Stomach (tissue), 9 donors: ENCODE measurements around the gene ATG4B. TPM values are rescaled to one million over a fixed set of nuclear protein-coding genes. Genes with fewer than 3 reads are reported as not detected.

Source experiments
- DNase-seq, 2 donors: peaks; one replicate each; pipeline versions ENCODE4 v3.0.0 to v3.0.0-alpha.2; 2013 to 2019
- H3K27ac ChIP-seq, 5 donors: fragments of 200-600 bp in 4 of 5; sonication (generic) in 4 of 5; one replicate each; pipeline ENCODE4 v1.5.1; 2013 to 2019; ENCODE audit warnings: mild to moderate bottlenecking in 1 of 5, moderate library complexity in 1 of 5
- H3K27me3 ChIP-seq, 3 donors: fragments of 200-600 bp; sonication (generic); one replicate each; pipeline ENCODE4 v1.5.1; 2017 to 2019; ENCODE audit warnings: mixed run types in 1 of 3
- H3K36me3 ChIP-seq, 4 donors: fragments of 200-600 bp; sonication (generic); 1 replicate in 3 of 4; 2 replicates in 1 of 4; pipeline ENCODE4 v1.5.1; 2016 to 2019
- H3K4me1 ChIP-seq, 4 donors: fragments of 200-600 bp; sonication (generic); one replicate each; pipeline ENCODE4 v1.5.1; 2016 to 2019
- H3K4me3 ChIP-seq, 4 donors: fragments of 200-600 bp; sonication (generic) in 3 of 4; one replicate each; pipeline ENCODE4 v1.5.1; 2016 to 2019; ENCODE audit warnings: mild to moderate bottlenecking in 1 of 4
- H3K9me3 ChIP-seq, 4 donors: fragments of 200-600 bp; sonication (generic); one replicate each; pipeline ENCODE4 v1.5.1; 2016 to 2019
- EP300 ChIP-seq: sonication (generic); formaldehyde crosslinking; IDR thresholded peaks from one replicate; pipeline ENCODE4 v1.6.1; 2017; ENCODE audit warnings: antibody characterized with exemption
- POLR2A ChIP-seq, 4 donors: fragments of 450-650 bp; IDR thresholded peaks; one replicate each; pipeline ENCODE4 v1.6.1; 2016; ENCODE audit warnings: antibody characterized with exemption in 4 of 4, control low read depth in 2 of 4, mild to moderate bottlenecking in 1 of 4, moderate library complexity in 1 of 4
- POLR2AphosphoS5 ChIP-seq, 3 donors: sonication (generic); formaldehyde crosslinking; IDR thresholded peaks; one replicate each; pipeline ENCODE4 v1.6.1; 2016; ENCODE audit warnings: antibody characterized with exemption in 3 of 3
- WGBS, 5 donors: extraction: QIAGEN DNeasy Blood & Tissue Kit in 3 of 5; methylation state at CpG; one replicate each; pipeline versions ENCODE4 v1.1.5 to v1.1.7; 2013 to 2018; 5-methylcytosine and 5-hydroxymethylcytosine counted together
- intact Hi-C: fragments of 100-400 bp; cut with DNase I; formaldehyde crosslinking; loops from one replicate; pipeline ENCODE4 v1.15.1; 2023; ENCODE audit warnings: low total_unique reads
- polyA plus RNA-seq, 3 donors: library from polyadenylated mRNA; stranded (reverse); fragments of 200-250 nt; gene quantifications; one replicate each; pipeline ENCODE4 v1.2.3, GENCODE V29; 2013
- total RNA-seq, 5 donors: library from RNA; depleted of rRNA; stranded (reverse); fragments of >200 nt; gene quantifications; one replicate each; pipeline versions ENCODE4 v1.1.0 to v1.2.3, GENCODE V29; 2014 to 2016
- TF ChIP-seq, protein P1 (sequence below), 7 experiments: fragments of 450-650 bp in 4 of 7; fragments of 200-600 bp in 3 of 7; sonication (generic) in 3 of 7; IDR thresholded peaks; one replicate each; pipeline ENCODE4 v1.5.1; 2016 to 2019; ENCODE audit warnings: antibody characterized with exemption in 7 of 7, control low read depth in 2 of 7, mild to moderate bottlenecking in 1 of 7
- donor health status: healthy with polysubstance abuse.
- donor health status: Bipolar disorder and iron deficiency.
- donor health status: healthy.

The ATG4B gene
- total and polyA plus RNA-seq, 8 donors: 31.5 to 162 (median 61.2) TPM

- H3K4me3 ChIP-seq: peak overlapping the region; percentile 88 to 100 (median 98)
- peaks cover 35 to 72% (median 52%) of the 10 kb centered on the region in 4 donors for H3K4me1 ChIP-seq
- H3K27ac ChIP-seq: peak overlapping the region; percentile 94 to 100 (median 100)
- H3K9me3 ChIP-seq: no peaks in the 10 kb centered on the region
- TF ChIP-seq EP300: no peak
- no peak for TF ChIP-seq POLR2AphosphoS5 (IDR thresholded peaks at IDR 0.05)
- TF ChIP-seq POLR2A (IDR thresholded peaks at IDR 0.05): no peak
- TF ChIP-seq, protein P1, sequence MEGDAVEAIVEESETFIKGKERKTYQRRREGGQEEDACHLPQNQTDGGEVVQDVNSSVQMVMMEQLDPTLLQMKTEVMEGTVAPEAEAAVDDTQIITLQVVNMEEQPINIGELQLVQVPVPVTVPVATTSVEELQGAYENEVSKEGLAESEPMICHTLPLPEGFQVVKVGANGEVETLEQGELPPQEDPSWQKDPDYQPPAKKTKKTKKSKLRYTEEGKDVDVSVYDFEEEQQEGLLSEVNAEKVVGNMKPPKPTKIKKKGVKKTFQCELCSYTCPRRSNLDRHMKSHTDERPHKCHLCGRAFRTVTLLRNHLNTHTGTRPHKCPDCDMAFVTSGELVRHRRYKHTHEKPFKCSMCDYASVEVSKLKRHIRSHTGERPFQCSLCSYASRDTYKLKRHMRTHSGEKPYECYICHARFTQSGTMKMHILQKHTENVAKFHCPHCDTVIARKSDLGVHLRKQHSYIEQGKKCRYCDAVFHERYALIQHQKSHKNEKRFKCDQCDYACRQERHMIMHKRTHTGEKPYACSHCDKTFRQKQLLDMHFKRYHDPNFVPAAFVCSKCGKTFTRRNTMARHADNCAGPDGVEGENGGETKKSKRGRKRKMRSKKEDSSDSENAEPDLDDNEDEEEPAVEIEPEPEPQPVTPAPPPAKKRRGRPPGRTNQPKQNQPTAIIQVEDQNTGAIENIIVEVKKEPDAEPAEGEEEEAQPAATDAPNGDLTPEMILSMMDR (IDR thresholded peaks at IDR 0.05): no peak
- H3K36me3 ChIP-seq: peaks cover 1 to 19% (median 11%) of the 10 kb centered on the region in 4 donors
- peak in 1 of 2 donors; percentile 34 for DNase-seq
- intact Hi-C loops: no loop called here
- no peaks in the 10 kb centered on the region for H3K27me3 ChIP-seq
- 1% methylated on average over 18 to 67 of the region's 67 CpGs for WGBS, 5 donors
Measured at GRCh38 chr2:241637795-241638660, 535 bp downstream of the ATG4B start.

GRCh38 chr2:241638940-241639339, 1.4 kb downstream of the ATG4B start:
- intact Hi-C loops: no loop called here
- peaks cover 35 to 70% (median 51%) of the 10 kb centered on the region in 4 donors for H3K4me1 ChIP-seq
- peak overlapping the region in 2 of 4 donors; percentile 88 to 95 for H3K4me3 ChIP-seq
- H3K27me3 ChIP-seq: no peaks in the 10 kb centered on the region
- WGBS, 5 donors: 94 to 98% (median 96%) methylated on average over 14 of the region's 14 CpGs
- no peaks in the 10 kb centered on the region for H3K9me3 ChIP-seq
- no peak for DNase-seq
- TF ChIP-seq EP300 (no peak), POLR2AphosphoS5 (IDR thresholded peaks at IDR 0.05) (no peak), POLR2A (IDR thresholded peaks at IDR 0.05) (no peak)
- TF ChIP-seq, protein P1 (IDR thresholded peaks at IDR 0.05): no peak
- H3K36me3 ChIP-seq: peaks cover 0 to 10% (median 2%) of the 10 kb centered on the region in 4 donors
- H3K27ac ChIP-seq: no peak overlapping the region

DNA sequence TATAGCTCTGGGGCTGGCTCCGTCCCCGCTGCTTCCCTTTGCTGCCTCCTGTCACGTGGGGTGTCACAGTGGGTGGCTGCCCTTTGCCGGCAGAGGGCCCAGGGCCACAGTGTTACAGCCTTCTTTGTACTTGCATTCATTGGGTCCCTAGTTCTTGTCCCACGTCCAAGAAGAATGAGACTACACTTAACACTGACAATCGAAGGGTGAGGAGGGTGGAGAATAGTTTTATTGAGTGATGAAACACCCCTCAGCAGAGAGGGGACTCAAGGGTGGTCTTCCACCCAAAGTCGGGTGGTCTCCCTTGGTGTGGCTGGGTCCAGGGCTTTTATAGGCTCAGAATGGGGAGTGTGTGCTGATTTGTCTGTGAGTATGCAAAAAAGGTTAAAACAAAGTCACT, 1.9 kb downstream of the ATG4B start:
- H3K9me3 ChIP-seq: no peaks in the 10 kb centered on the region
- no peak for DNase-seq
- H3K27ac ChIP-seq: no peak overlapping the region
- no peaks in the 10 kb centered on the region for H3K27me3 ChIP-seq
- H3K36me3 ChIP-seq: peaks cover 0 to 5% (median 0%) of the 10 kb centered on the region in 4 donors
- intact Hi-C loops: no loop called here
- peak overlapping the region in 2 of 4 donors; percentile 88 to 95 for H3K4me3 ChIP-seq
- 92 to 99% (median 97%) methylated on average over 7 of the region's 7 CpGs for WGBS, 5 donors
- peaks cover 35 to 66% (median 49%) of the 10 kb centered on the region in 4 donors for H3K4me1 ChIP-seq
- TF ChIP-seq EP300: no peak
- TF ChIP-seq, protein P1 (IDR thresholded peaks at IDR 0.05): no peak
- no peak for TF ChIP-seq POLR2A (IDR thresholded peaks at IDR 0.05)
- no peak for TF ChIP-seq POLR2AphosphoS5 (IDR thresholded peaks at IDR 0.05)

GRCh38 chr2:241640165-241640795, 2.8 kb downstream of the ATG4B start:
- WGBS, 5 donors: 82 to 88% (median 87%) methylated on average over 8 of the region's 8 CpGs

More at GRCh38 chr2:241640165-241640795, 2.8 kb downstream of the ATG4B start:
- Histone ChIP-seq H3K9me3 (no peaks in the 10 kb centered on the region), H3K4me3 (no peak overlapping the region), H3K27ac (no peak overlapping the region), H3K27me3 (no peaks in the 10 kb centered on the region), H3K4me1 (peaks cover 31 to 57% (median 42%) of the 10 kb centered on the region in 4 donors), H3K36me3 (peaks cover 0 to 10% (median 4%) of the 10 kb centered on the region in 4 donors)
- DNase-seq: no peak
- intact Hi-C loops: no loop called here
- no peak for TF ChIP-seq EP300
- TF ChIP-seq POLR2AphosphoS5 (IDR thresholded peaks at IDR 0.05): no peak
- no peak for TF ChIP-seq POLR2A (IDR thresholded peaks at IDR 0.05)
- TF ChIP-seq, protein P1 (IDR thresholded peaks at IDR 0.05): no peak
